ENCODE results near the gene MTCL3.
"Not testable (repeated sequence)": the region's sequence is repeated elsewhere in the genome, so short reads cannot be mapped to it uniquely, and the experiment has no call there.

The MTCL3 gene

DNA sequence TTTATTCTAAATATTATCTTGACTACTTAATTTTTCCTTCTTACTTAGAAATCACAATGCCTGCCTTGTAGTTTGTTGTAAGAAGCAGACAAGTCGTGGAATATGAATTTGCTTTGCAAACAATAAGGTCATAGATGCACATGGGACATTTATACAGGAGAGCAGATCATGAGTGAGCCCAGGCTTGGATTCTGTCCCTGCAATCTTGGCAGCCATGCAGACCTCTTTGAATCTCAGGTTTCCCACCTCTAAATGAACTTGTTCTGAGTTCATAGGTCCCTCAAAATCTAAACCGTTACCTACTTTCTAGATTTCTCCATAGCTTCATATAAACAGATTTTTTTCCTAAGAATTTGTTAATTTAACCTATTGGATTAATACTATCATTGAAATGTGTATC lies 79.4 kb downstream of the MTCL3 start:
- DNase-seq (ENCODE audit: extremely low spot score), result no peak
- ChIA-PET CTCF (no interaction called here), POLR2A (no interaction called here)
- TF ChIP-seq, protein P1, sequence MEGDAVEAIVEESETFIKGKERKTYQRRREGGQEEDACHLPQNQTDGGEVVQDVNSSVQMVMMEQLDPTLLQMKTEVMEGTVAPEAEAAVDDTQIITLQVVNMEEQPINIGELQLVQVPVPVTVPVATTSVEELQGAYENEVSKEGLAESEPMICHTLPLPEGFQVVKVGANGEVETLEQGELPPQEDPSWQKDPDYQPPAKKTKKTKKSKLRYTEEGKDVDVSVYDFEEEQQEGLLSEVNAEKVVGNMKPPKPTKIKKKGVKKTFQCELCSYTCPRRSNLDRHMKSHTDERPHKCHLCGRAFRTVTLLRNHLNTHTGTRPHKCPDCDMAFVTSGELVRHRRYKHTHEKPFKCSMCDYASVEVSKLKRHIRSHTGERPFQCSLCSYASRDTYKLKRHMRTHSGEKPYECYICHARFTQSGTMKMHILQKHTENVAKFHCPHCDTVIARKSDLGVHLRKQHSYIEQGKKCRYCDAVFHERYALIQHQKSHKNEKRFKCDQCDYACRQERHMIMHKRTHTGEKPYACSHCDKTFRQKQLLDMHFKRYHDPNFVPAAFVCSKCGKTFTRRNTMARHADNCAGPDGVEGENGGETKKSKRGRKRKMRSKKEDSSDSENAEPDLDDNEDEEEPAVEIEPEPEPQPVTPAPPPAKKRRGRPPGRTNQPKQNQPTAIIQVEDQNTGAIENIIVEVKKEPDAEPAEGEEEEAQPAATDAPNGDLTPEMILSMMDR (IDR thresholded peaks at IDR 0.05; ENCODE audit: control extremely low read depth, extremely low read depth, low read depth, missing control alignments), result no peak

DNA sequence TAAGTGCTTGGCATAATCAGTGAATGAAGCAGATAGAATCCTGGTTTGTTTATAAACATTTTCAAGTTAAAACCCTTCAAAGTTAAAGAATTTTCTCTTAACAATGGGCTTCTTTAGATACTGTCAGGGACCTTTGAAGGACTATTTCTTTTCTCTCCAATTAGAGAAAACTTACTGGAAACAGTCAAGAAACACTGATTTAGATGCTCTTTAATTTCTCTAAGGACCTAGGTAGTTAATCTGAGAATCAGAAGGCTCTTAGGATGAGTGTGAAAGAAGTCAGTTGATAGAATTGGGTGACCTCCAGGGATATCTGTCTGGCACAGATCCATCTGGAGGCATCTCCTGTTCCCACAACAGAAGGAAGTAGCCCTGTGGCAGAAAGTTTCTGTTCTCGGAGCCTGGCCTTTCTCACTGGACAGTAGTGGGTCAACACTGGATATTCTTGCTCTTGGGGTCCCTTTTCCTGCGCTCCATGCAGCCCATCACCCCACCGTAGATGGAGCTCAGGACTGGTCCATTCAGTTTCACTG lies 82.5 kb downstream of the MTCL3 start:
- ChIA-PET POLR2A (no interaction called here), CTCF (no interaction called here)
- TF ChIP-seq, protein P1 (IDR thresholded peaks at IDR 0.05; ENCODE audit: control extremely low read depth, extremely low read depth, low read depth, missing control alignments), result no peak
- DNase-seq (ENCODE audit: extremely low spot score), result no peak

- DNase-seq (ENCODE audit: extremely low spot score), result no peak
- ChIA-PET POLR2A (no interaction called here), CTCF (no interaction called here)
- TF ChIP-seq, protein P1 (IDR thresholded peaks at IDR 0.05; ENCODE audit: control extremely low read depth, extremely low read depth, low read depth, missing control alignments), result no peak
Observed at GRCh38 chr6:127435626-127436220, 83.4 kb downstream of the MTCL3 start.

DNA sequence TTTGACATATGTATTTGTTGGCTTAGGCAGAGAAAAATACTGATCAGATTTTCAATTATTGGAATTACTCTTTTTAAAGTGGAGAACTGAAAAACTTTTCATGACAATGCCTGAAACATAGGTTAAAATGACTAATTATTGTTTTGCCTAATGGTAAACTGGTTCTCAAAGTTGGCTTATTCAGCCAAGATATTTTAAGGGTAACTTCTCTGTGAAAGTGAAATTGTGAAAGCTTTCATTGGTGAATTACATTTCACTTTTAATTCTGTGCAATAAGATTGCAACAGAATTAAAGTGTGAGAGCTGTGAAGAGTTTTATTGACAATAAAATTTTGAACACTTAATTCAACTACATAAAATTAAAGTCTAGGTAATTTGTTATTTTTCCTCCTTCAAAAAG lies 84.5 kb downstream of the MTCL3 start:
- DNase-seq (ENCODE audit: extremely low spot score), result no peak
- POLR2A ChIA-PET, result no interaction called here
- CTCF ChIA-PET, result no interaction called here
- TF ChIP-seq, protein P1 (IDR thresholded peaks at IDR 0.05; ENCODE audit: control extremely low read depth, extremely low read depth, low read depth, missing control alignments), result no peak

DNA sequence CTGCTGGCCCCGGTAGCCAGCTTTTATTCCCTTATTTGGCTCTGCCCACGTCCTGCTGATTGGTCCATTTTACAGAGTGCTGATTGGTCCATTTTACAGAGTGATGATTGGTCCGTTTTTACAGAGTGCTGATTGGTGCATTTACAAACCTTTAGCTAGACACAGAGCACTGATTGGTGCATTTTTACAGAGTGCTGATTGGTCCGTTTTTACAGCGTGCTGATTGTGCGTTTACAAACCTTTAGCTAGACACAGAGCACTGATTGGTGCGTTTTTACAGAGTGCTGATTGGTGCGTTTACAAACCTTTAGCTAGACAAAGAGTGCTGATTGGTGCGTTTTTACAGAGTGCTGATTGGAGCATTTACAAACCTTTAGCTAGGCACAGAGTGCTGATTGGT lies 90.6 kb downstream of the MTCL3 start:
- CTCF ChIA-PET, result interaction anchor here (0.7 to 1.5 kb wide), 3 partner anchors 8 to 162 kb away, joined by 3 read pairs; partner anchors contain the start of gene RNF146
- DNase-seq (ENCODE audit: extremely low spot score); POLR2A ChIA-PET: not testable (repeated sequence)

- TF ChIP-seq, protein P1 (IDR thresholded peaks at IDR 0.05; ENCODE audit: control extremely low read depth, extremely low read depth, low read depth, missing control alignments), result no peak
- DNase-seq (ENCODE audit: extremely low spot score), result no peak
- ChIA-PET POLR2A (no interaction called here), CTCF (no interaction called here)
Observed at GRCh38 chr6:127423921-127424320, 95.2 kb downstream of the MTCL3 start.
